Choroid plexus epithelial cell (primary cell): Measurements from ENCODE around the gene PADI2.

Source experiments
- DNase-seq: peaks from one replicate; pipeline ENCODE4 v3.0.0-alpha.2; 2010; ENCODE audit warnings: low read depth
- H3K4me3 ChIP-seq: 2 replicates; pipeline ENCODE4 v1.5.1; 2011; ENCODE audit warnings: low read depth, mild to moderate bottlenecking, control low read depth, low read length, moderate library complexity
- CTCF ChIP-seq: conservative IDR thresholded peaks from 2 replicates; pipeline ENCODE4 v1.5.1; 2011; ENCODE audit warnings: low read depth, mild to moderate bottlenecking, control low read depth, inconsistent platforms, low read length, moderate library complexity

PADI2 gene

GRCh38 chr1:17116643-17117042, 2.6 kb downstream of the PADI2 start:
- TF ChIP-seq CTCF, result no peak
- no peak for DNase-seq
- H3K4me3 ChIP-seq, result no peak overlapping the region

- no peak for TF ChIP-seq CTCF
- no peak for DNase-seq
- no peak overlapping the region for H3K4me3 ChIP-seq
Observed at GRCh38 chr1:17113963-17114362, 5.3 kb downstream of the PADI2 start.

- H3K4me3 ChIP-seq, result no peak overlapping the region
- TF ChIP-seq CTCF, result no peak
- DNase-seq, result no peak
Observed at GRCh38 chr1:17112496-17113236, 6.6 kb downstream of the PADI2 start.

GRCh38 chr1:17112076-17112475, 7.2 kb downstream of the PADI2 start:
- no peak for TF ChIP-seq CTCF
- no peak overlapping the region for H3K4me3 ChIP-seq
- DNase-seq, result no peak

GRCh38 chr1:17110555-17110926, 8.7 kb downstream of the PADI2 start:
- no peak overlapping the region for H3K4me3 ChIP-seq
- no peak for DNase-seq
- no peak for TF ChIP-seq CTCF

- TF ChIP-seq CTCF, result no peak
- H3K4me3 ChIP-seq, result no peak overlapping the region
- DNase-seq, result no peak
Observed at GRCh38 chr1:17109892-17110554, 9.2 kb downstream of the PADI2 start.

GRCh38 chr1:17108786-17109185, 10.5 kb downstream of the PADI2 start:
- no peak overlapping the region for H3K4me3 ChIP-seq
- TF ChIP-seq CTCF, result no peak
- DNase-seq, result no peak
